ENCODE measurements around the gene GSG1L. TPM values are rescaled to one million over a fixed set of nuclear protein-coding genes. Genes with fewer than 3 reads are reported as not detected.
A peak's percentile ranks its signal among the peaks of the same experiment; 100 is the strongest.

GSG1L gene
- total and polyA plus RNA-seq, 9 of the 15 experiments (the other 6 are each of a cell fraction or from before 2014, with no cell fraction given), result not detected

DNA sequence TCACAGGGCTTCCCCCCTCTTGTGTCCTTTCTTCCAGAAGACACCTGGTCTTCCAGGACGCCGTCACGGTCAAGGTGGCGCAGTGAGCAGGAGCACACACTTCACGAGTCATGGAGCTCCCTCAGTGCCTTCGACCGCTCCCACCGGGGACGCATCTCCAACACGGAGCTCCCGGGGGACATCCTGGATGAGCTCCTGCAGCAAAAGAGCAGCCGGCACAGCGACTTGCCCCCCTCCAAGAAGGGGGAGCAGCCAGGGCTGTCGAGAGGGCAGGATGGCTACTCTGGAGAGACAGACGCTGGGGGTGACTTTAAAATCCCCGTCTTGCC lies 314.0 kb downstream of the GSG1L start:
- no TSS peak for BruUV-seq (replicated peaks)

More for the DNA sequence above, 314.0 kb downstream of the GSG1L start:
- Histone ChIP-seq H3K9ac (ENCODE audit: insufficient read depth in 1 of 2, low read depth in 2 of 2, low read length in 2 of 2) (no peak overlapping the region; a peak in 1 of 4 replicates), H3K27ac (ENCODE audit: extremely low read depth, low read depth, low read length) (no peak overlapping the region; the same call in 2 of the 3 replicates), H3K9me3 (replicated peaks; ENCODE audit: control insufficient read depth, insufficient read depth, low read depth, low read length) (0 out of 2 replicates have a peak, but pooled peaks cover 2% of the 10 kb centered on the region), H3K4me3 (no peak overlapping the region), H4K20me1 (replicated peaks; ENCODE audit: control insufficient read depth, insufficient read depth, low read length) (no peaks in the 10 kb centered on the region), H3K36me3 (ENCODE audit: control insufficient read depth, insufficient read depth, low read length) (no peaks in the 10 kb centered on the region), H3K79me2 (ENCODE audit: control insufficient read depth, insufficient read depth, low read length) (no peaks in the 10 kb centered on the region), H3K4me1 (replicated peaks in 1 of 2; ENCODE audit: control insufficient read depth in 2 of 2, insufficient read depth in 2 of 2, low read length in 2 of 2) (peaks cover 9% of the 10 kb centered on the region in 2 experiments; a peak in 4 of 5 replicates), H3K9me1 (ENCODE audit: control insufficient read depth, insufficient read depth, low read length) (peaks cover 5% of the 10 kb centered on the region), H3K4me2 (ENCODE audit: insufficient read depth, low read length) (no peak overlapping the region), H3K27me3 (ENCODE audit: control insufficient read depth in 2 of 2, insufficient read depth in 2 of 2, low read length in 2 of 2) (no peaks in the 10 kb centered on the region), H2AFZ (ENCODE audit: low read depth, low read length) (0 out of 2 replicates have a peak overlapping the region, but pooled peaks have one; percentile 89)
- CTCF ChIA-PET (ENCODE audit: low intra/inter-chr PET ratio), result interaction anchor here (0.6 kb wide), 1 partner anchor 8 kb away, joined by 3 read pairs; no protein-coding TSS in a partner anchor
- WGBS (ENCODE audit: insufficient coverage, low coverage, missing lambda C conversion rate), result 69% methylated on average over 16 of the region's 16 CpGs
- FAIRE-seq, result no peak
- intact Hi-C loops (cut with micrococcal nuclease), result no loop called here
- no peak for ATAC-seq
- DNase-seq (ENCODE audit: extremely low read depth in 1 of 4, low spot score in 3 of 4), result no peak
- TF ChIP-seq RFX1 (IDR thresholded peaks at IDR 0.05) (no peak), ZBTB17 (CRISPR knock-in tag; IDR thresholded peaks at IDR 0.05) (no peak)
- TF ChIP-seq, protein P1, sequence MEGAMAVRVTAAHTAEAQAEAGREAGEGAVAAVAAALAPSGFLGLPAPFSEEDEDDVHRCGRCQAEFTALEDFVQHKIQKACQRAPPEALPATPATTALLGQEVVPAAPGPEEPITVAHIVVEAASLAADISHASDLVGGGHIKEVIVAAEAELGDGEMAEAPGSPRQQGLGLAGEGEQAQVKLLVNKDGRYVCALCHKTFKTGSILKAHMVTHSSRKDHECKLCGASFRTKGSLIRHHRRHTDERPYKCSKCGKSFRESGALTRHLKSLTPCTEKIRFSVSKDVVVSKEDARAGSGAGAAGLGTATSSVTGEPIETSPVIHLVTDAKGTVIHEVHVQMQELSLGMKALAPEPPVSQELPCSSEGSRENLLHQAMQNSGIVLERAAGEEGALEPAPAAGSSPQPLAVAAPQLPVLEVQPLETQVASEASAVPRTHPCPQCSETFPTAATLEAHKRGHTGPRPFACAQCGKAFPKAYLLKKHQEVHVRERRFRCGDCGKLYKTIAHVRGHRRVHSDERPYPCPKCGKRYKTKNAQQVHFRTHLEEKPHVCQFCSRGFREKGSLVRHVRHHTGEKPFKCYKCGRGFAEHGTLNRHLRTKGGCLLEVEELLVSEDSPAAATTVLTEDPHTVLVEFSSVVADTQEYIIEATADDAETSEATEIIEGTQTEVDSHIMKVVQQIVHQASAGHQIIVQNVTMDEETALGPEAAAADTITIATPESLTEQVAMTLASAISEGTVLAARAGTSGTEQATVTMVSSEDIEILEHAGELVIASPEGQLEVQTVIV (CRISPR knock-in tag; IDR thresholded peaks at IDR 0.05; ENCODE audit: borderline replicate concordance), result no peak
- TF ChIP-seq, protein P2, sequence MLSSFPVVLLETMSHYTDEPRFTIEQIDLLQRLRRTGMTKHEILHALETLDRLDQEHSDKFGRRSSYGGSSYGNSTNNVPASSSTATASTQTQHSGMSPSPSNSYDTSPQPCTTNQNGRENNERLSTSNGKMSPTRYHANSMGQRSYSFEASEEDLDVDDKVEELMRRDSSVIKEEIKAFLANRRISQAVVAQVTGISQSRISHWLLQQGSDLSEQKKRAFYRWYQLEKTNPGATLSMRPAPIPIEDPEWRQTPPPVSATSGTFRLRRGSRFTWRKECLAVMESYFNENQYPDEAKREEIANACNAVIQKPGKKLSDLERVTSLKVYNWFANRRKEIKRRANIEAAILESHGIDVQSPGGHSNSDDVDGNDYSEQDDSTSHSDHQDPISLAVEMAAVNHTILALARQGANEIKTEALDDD (IDR thresholded peaks at IDR 0.05), result no peak
- in situ Hi-C loops (cut with MboI), result no loop called here
- POLR2A ChIA-PET, result interaction anchor here (0.6 kb wide), 1 partner anchor 26 kb away, joined by 3 read pairs; no protein-coding TSS in a partner anchor

All from K562 (cell line).